K562 (cell line): Measurements from ENCODE around the gene POLR1B. TPM values are rescaled to one million over a fixed set of nuclear protein-coding genes. Genes with fewer than 3 reads are reported as not detected.

ENCODE experiments used
- DNMT1 ChIP-seq: fragments of 450-650 bp; IDR thresholded peaks from 2 replicates; pipeline ENCODE4 v1.6.1; 2016; ENCODE audit warnings: antibody characterized with exemption, mild to moderate bottlenecking
- DPF2 ChIP-seq: fragments of 450-650 bp; IDR thresholded peaks from 2 replicates; pipeline ENCODE4 v1.6.1; 2016
- HOXB6 ChIP-seq: fragments of 250-450 bp; sonication (Bioruptor Pico); IDR thresholded peaks from 2 replicates; pipeline ENCODE4 v1.5.1; 2022; ENCODE audit warnings: mild to moderate bottlenecking, borderline replicate concordance
- MLLT1 ChIP-seq, 2 experiments: fragments of 450-650 bp; IDR thresholded peaks; 2 replicates each; pipeline ENCODE4 v1.6.1; 2016
- NR1H2 ChIP-seq: sonication (generic); formaldehyde crosslinking; IDR thresholded peaks from 2 replicates; pipeline ENCODE4 v1.4.0; 2020; ENCODE audit warnings: mild to moderate bottlenecking, missing genetic modification reagents
- SNAPC5 ChIP-seq: fragments of 250-450 bp; sonication (Bioruptor Pico); IDR thresholded peaks from 2 replicates; pipeline ENCODE4 v1.8.0; 2021; ENCODE audit warnings: moderate library complexity, mild to moderate bottlenecking, inconsistent platforms
- SPI1 ChIP-seq: IDR thresholded peaks from 2 replicates; pipeline ENCODE4 v1.6.1; 2011; ENCODE audit warnings: low read depth, low read length, control low read depth, borderline replicate concordance
- SRSF1 ChIP-seq: fragments of 200-400 bp; formaldehyde crosslinking; IDR thresholded peaks from 2 replicates; pipeline ENCODE4 v1.6.1; 2017; ENCODE audit warnings: mild to moderate bottlenecking, low read depth, low read length, moderate library complexity
- SRSF9 ChIP-seq: fragments of 200-400 bp; formaldehyde crosslinking; IDR thresholded peaks from 2 replicates; pipeline ENCODE4 v1.6.1; 2017; ENCODE audit warnings: low read depth, low read length, borderline replicate concordance
- STAT5A ChIP-seq: IDR thresholded peaks from 2 replicates; pipeline ENCODE4 v1.6.1; 2012; ENCODE audit warnings: low read length, inconsistent platforms, borderline replicate concordance
- TAF9B ChIP-seq: fragments of 450-650 bp; IDR thresholded peaks from 2 replicates; pipeline ENCODE4 v1.6.1; 2018; ENCODE audit warnings: mild to moderate bottlenecking; ENCODE audit not compliant: partially characterized antibody
- ZNF165 ChIP-seq: fragments of 250-450 bp; sonication (Bioruptor Pico); IDR thresholded peaks from 2 replicates; pipeline ENCODE4 v1.4.0; 2020; ENCODE audit warnings: borderline replicate concordance
- ZNF318 ChIP-seq, 2 experiments: fragments of 450-650 bp; IDR thresholded peaks; 2 replicates each; pipeline ENCODE4 v1.6.1; 2016; ENCODE audit warnings: mild to moderate bottlenecking in 2 of 2, borderline replicate concordance in 1 of 2, low read depth in 1 of 2, moderate library complexity in 1 of 2
- ZNF408 ChIP-seq: fragments of 250-450 bp; sonication (Bioruptor Pico); IDR thresholded peaks from 2 replicates; pipeline ENCODE4 v1.4.0; 2020; ENCODE audit warnings: low read depth, mild to moderate bottlenecking, moderate library complexity
- ZNF609 ChIP-seq: sonication (generic); formaldehyde crosslinking; IDR thresholded peaks from 2 replicates; pipeline ENCODE4 v1.8.1; 2023; ENCODE audit warnings: missing genetic modification reagents, mild to moderate bottlenecking, borderline replicate concordance
- polyA plus RNA-seq, 8 experiments: library from polyadenylated mRNA; depleted of rRNA in 4 of 8; stranded (reverse) in 5 of 8; unstranded in 3 of 8; fragments of >200 nt; fragmentation: Nextera tagmentation in 2 of 8; fragmentation: Illumina TruSeq in 1 of 8; extraction: Ambion mirVana in 2 of 8; extraction: Trizol in 1 of 8; gene quantifications; 2 replicates each; pipeline versions ENCODE4 v1.2.1 to v1.2.3, GENCODE V29; 2011 to 2014; ENCODE audit warnings: inconsistent platforms in 1 of 8, missing spikeins in 1 of 8
- total RNA-seq, 7 experiments: library from RNA; depleted of rRNA in 6 of 7; stranded (reverse); fragments of >200 nt in 6 of 7; fragmentation: Illumina TruSeq in 2 of 7; extraction: Trizol in 2 of 7; gene quantifications; 2 replicates each; pipeline versions ENCODE4 v1.2.1 to v1.2.3, GENCODE V29; 2011 to 2021; ENCODE audit warnings: low replicate concordance in 1 of 7

Gene POLR1B
- total and polyA plus RNA-seq, 9 of the 15 experiments (the other 6 are each of a cell fraction or from before 2014, with no cell fraction given), result 19.8 to 55.1 (median 40.2) TPM

- TF ChIP-seq MLLT1 (IDR thresholded peaks at IDR 0.05) (no peak), ZNF609 (CRISPR knock-in tag) (no peak), TAF9B (no peak), SRSF9 (no peak), ZNF165 (CRISPR knock-in tag) (no peak), DNMT1 (no peak), STAT5A (no peak), SRSF1 (no peak), HOXB6 (CRISPR knock-in tag) (no peak), SNAPC5 (CRISPR knock-in tag) (no peak), NR1H2 (CRISPR knock-in tag) (no peak), SPI1 (no peak), ZNF408 (CRISPR knock-in tag) (no peak), DPF2 (peak; percentile 75; the same call in 1 of the 2 replicates), ZNF318 (IDR thresholded peaks at IDR 0.05; ENCODE audit: borderline replicate concordance in 1 of 2, low read depth in 1 of 2) (no peak)
These were observed 80.2 kb downstream of the POLR1B start (continued) for GRCh38 chr2:112622528-112622849.
